CD4-positive, alpha-beta T cell (primary cell): Measurements from ENCODE around the gene CDH4. TPM values are rescaled to one million over a fixed set of nuclear protein-coding genes. Genes with fewer than 3 reads are reported as not detected.

ENCODE experiments used
- ATAC-seq: fragments of 200-7000 bp; cut with Tn5 transposase; one replicate; pipeline ENCODE4 v1.10.0; 2022; ENCODE audit warnings: mild to moderate bottlenecking; ENCODE audit not compliant: poor library complexity
- CTCF ChIA-PET: fragments of 350-600 bp; sonication (Branson Sonifier 250); formaldehyde crosslinking; loops from one replicate; lab custom pipeline; 2021; ENCODE audit warnings: antibody characterized with exemption, inconsistent platforms; lab: Charles Lee
- POLR2A ChIA-PET: fragments of 350-600 bp; sonication (Branson Sonifier 250); formaldehyde crosslinking; loops from one replicate; lab custom pipeline; 2021; ENCODE audit warnings: antibody characterized with exemption, inconsistent platforms; lab: Charles Lee
- DNase-seq, 14 experiments: peaks; one replicate each; pipeline ENCODE4 v3.0.0-alpha.2; 2013 to 2020; ENCODE audit warnings: mixed read lengths in 2 of 14
- H3K27ac ChIP-seq, 2 donors: one replicate each; pipeline versions ENCODE4 v1.5.1 to v1.7.0; 2013; ENCODE audit warnings: low read length in 2 of 2, low read depth in 1 of 2, mild to moderate bottlenecking in 1 of 2
- H3K27me3 ChIP-seq, 2 experiments: 1 replicate in 1 of 2; 2 replicates in 1 of 2; pipeline versions ENCODE4 v1.6.1 to v1.7.0; 2013; ENCODE audit warnings: low read length in 2 of 2, control low read depth in 1 of 2, mild to moderate bottlenecking in 1 of 2, moderate library complexity in 1 of 2; ENCODE audit not compliant: insufficient read depth in 2 of 2, control insufficient read depth in 1 of 2
- H3K36me3 ChIP-seq: one replicate; pipeline ENCODE4 v1.6.1; 2013; ENCODE audit warnings: low read length, control low read depth; ENCODE audit not compliant: insufficient read depth
- H3K4me1 ChIP-seq: one replicate; pipeline ENCODE4 v1.6.1; 2013; ENCODE audit warnings: low read length, control low read depth; ENCODE audit not compliant: insufficient read depth
- H3K4me3 ChIP-seq: one replicate; pipeline ENCODE4 v1.5.1; 2013; ENCODE audit warnings: mild to moderate bottlenecking, low read length, moderate library complexity
- H3K9me3 ChIP-seq, 2 experiments: 1 replicate in 1 of 2; 2 replicates in 1 of 2; pipeline versions ENCODE4 v1.6.1 to v1.7.0; 2013; ENCODE audit warnings: low read length in 2 of 2, mild to moderate bottlenecking in 2 of 2, control low read depth in 1 of 2, moderate library complexity in 1 of 2; ENCODE audit not compliant: control insufficient read depth in 1 of 2, insufficient read depth in 1 of 2
- H3K27ac Mint-ChIP-seq: one replicate; pipeline ENCODE4 v1.8.0; 2020; ENCODE audit warnings: mixed read lengths
- H3K27me3 Mint-ChIP-seq: one replicate; pipeline ENCODE4 v1.8.0; 2021; ENCODE audit warnings: mixed read lengths
- H3K36me3 Mint-ChIP-seq: one replicate; pipeline ENCODE4 v1.8.0; 2021; ENCODE audit warnings: low read depth, mixed read lengths
- H3K4me1 Mint-ChIP-seq: one replicate; pipeline ENCODE4 v1.8.0; 2021; ENCODE audit warnings: low read depth, mixed read lengths
- H3K4me3 Mint-ChIP-seq: one replicate; pipeline ENCODE4 v1.8.0; 2020; ENCODE audit warnings: mild to moderate bottlenecking, mixed read lengths
- H3K9me3 Mint-ChIP-seq: one replicate; pipeline ENCODE4 v1.8.0; 2020; ENCODE audit warnings: mixed read lengths
- CTCF ChIP-seq: fragments of 200-600 bp; IDR thresholded peaks from one replicate; pipeline ENCODE4 v1.8.0; 2022; ENCODE audit warnings: antibody characterized with exemption, mild to moderate bottlenecking
- intact Hi-C, 2 experiments: fragments of 100-400 bp; cut with DNase I in 1 of 2; cut with micrococcal nuclease in 1 of 2; formaldehyde crosslinking; loops; one replicate each; pipeline versions ENCODE4 v1.15.1 to v1.9.0; 2023 to 2025; cut with DNase I, micrococcal nuclease
- total RNA-seq, 174 experiments: library from RNA in 2 of 174; stranded (reverse) in 2 of 174; gene quantifications; one replicate each; pipeline ENCODE4 v1.2.3 and lab custom pipeline; 2021 to 2026

CDH4 gene
- total RNA-seq, 2 experiments from 2014 or later = 0.11 TPM

GRCh38 chr20:61233590-61233989 is 18.5 kb upstream of the CDH4 start:
- no peak overlapping the region for H3K27ac Mint-ChIP-seq
- H3K4me1 Mint-ChIP-seq = no peaks in the 10 kb centered on the region
- intact Hi-C loops = no loop called here

GRCh38 chr20:61234224-61234890 is 17.7 kb upstream of the CDH4 start:
- H3K9me3 Mint-ChIP-seq = no peaks in the 10 kb centered on the region
- ChIA-PET POLR2A (no interaction called here), CTCF (no interaction called here)
- peaks cover 0 to 3% of the 10 kb centered on the region in 2 experiments for H3K9me3 ChIP-seq
- DNase-seq = no peak
- H3K27me3 Mint-ChIP-seq = peaks cover 11% of the 10 kb centered on the region
- no peaks in the 10 kb centered on the region for H3K27me3 ChIP-seq
- no peak for TF ChIP-seq CTCF
- no peak overlapping the region for H3K4me3 ChIP-seq
- H3K4me1 ChIP-seq = no peaks in the 10 kb centered on the region
- intact Hi-C loops = no loop called here
- no peaks in the 10 kb centered on the region for H3K36me3 Mint-ChIP-seq
- H3K4me1 Mint-ChIP-seq = no peaks in the 10 kb centered on the region
- H3K27ac Mint-ChIP-seq = no peak overlapping the region
- no peak overlapping the region for H3K27ac ChIP-seq
- no peak overlapping the region for H3K4me3 Mint-ChIP-seq
- no peaks in the 10 kb centered on the region for H3K36me3 ChIP-seq
- ATAC-seq = no peak

More at GRCh38 chr20:61233590-61233989, 18.5 kb upstream of the CDH4 start:
- no peak overlapping the region for H3K27ac ChIP-seq
- POLR2A ChIA-PET = no interaction called here
- Mint-ChIP-seq H3K9me3 (no peaks in the 10 kb centered on the region), H3K36me3 (no peaks in the 10 kb centered on the region), H3K4me3 (no peak overlapping the region), H3K27me3 (peaks cover 15% of the 10 kb centered on the region)
- ATAC-seq (no peak), DNase-seq (no peak)
- H3K36me3 ChIP-seq = no peaks in the 10 kb centered on the region
- H3K27me3 ChIP-seq = no peaks in the 10 kb centered on the region
- TF ChIP-seq CTCF = no peak
- CTCF ChIA-PET = no interaction called here
- H3K9me3 ChIP-seq = peaks cover 0 to 3% of the 10 kb centered on the region in 2 experiments
- H3K4me3 ChIP-seq = no peak overlapping the region
- no peaks in the 10 kb centered on the region for H3K4me1 ChIP-seq

GRCh38 chr20:61236713-61237112 is 15.3 kb upstream of the CDH4 start:
- no peak for ATAC-seq
- peaks cover 7% of the 10 kb centered on the region for H3K27me3 Mint-ChIP-seq
- Histone ChIP-seq H3K27me3 (no peaks in the 10 kb centered on the region), H3K4me1 (no peaks in the 10 kb centered on the region), H3K9me3 (peaks cover 0 to 9% of the 10 kb centered on the region in 2 experiments), H3K4me3 (no peak overlapping the region), H3K27ac (no peak overlapping the region), H3K36me3 (no peaks in the 10 kb centered on the region)
- no peaks in the 10 kb centered on the region for H3K4me1 Mint-ChIP-seq
- CTCF ChIA-PET = no interaction called here
- no peak for DNase-seq
- POLR2A ChIA-PET = no interaction called here
- no peak overlapping the region for H3K27ac Mint-ChIP-seq
- no peaks in the 10 kb centered on the region for H3K36me3 Mint-ChIP-seq
- no peak overlapping the region for H3K4me3 Mint-ChIP-seq
- no peak for TF ChIP-seq CTCF
- H3K9me3 Mint-ChIP-seq = no peaks in the 10 kb centered on the region
- intact Hi-C loops = no loop called here
